Measurements from ENCODE around the gene TMC1.
"Not testable (repeated sequence)": the region's sequence is repeated elsewhere in the genome, so short reads cannot be mapped to it uniquely, and the experiment has no call there.

Gene TMC1

DNA sequence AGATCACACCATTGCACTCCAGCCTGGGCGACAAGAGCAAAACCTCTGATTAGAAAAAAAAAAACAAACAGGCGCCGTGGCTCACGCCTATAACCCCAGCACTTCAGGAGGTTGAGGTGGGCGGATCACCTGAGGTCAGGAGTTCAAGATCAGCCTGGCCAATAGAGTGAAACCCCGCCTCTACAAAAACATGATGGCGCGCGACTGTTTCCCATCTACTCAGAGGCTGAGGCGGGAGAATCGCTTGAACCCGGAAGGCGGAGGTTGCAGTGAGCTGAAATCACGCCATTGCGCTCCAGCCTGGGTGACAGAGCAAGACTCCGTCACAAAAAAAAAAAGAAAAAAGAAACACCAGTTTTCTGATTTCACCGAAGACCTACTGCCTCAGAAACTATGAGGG, at the start of gene TMC1:
Gene TMC1 (plus strand): TSS at position 193 of the 400 bp plus-strand sequence. CDS start 127,041 bp downstream, outside the sequence.
- not testable (repeated sequence) for DNase-seq (ENCODE audit: low spot score)

DNA sequence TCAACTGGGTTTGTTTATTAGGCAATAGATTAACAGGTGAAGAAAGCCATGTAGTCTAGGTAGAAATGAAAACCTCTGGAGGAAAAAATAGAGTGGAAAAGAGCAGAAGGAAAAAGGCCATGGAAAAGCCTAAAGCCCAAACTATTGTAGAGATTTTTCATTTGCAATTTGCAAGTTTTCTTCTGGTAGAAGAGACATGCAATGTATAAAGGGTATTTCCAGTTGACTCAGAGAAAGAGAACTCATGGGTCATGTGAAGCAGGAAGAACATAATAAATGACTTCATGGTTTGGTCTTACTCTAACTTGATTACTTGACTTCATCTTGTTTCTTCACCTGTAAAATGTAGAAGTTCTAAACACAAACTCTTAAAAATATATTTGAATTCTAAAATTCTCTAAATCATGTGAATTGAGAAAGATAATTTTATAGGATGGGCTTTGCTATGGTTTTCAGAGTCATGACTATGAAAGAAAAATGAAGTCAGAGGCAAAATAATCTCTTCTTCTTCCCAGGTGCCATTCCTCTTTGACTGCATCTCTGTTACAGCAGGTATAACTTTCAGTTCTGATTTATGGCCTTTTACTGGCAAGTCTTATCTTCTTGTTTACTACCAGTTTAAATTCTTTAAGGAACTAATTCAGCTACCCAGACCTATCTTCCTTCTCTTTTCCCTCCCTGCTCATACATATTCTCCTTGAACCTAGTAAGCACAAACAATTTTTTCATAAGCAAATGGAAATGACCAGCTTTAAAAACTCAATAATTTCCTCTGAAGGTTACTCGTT, 47.7 kb upstream of the TMC1 start:
- DNase-seq (ENCODE audit: low spot score) = no peak

DNA sequence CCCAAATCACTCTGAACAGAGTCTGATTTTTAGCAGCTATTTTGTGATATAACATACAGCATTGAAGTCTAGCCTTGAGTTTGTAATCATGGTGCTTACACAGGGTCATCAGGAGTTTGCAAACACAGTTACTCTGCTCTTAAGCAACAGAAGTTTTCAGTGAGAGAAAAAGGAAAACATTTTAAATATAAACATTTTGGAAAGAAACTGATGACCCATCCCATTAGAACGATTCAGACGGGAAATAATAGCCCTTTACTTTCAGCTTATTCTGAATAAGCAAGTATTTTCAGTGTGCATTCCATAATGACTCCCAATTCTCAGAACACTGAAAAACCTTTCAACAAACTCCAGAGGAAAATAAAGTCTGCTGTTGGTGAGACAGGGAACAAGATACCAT, 46.7 kb upstream of the TMC1 start:
- no peak for DNase-seq (ENCODE audit: low spot score)

DNA sequence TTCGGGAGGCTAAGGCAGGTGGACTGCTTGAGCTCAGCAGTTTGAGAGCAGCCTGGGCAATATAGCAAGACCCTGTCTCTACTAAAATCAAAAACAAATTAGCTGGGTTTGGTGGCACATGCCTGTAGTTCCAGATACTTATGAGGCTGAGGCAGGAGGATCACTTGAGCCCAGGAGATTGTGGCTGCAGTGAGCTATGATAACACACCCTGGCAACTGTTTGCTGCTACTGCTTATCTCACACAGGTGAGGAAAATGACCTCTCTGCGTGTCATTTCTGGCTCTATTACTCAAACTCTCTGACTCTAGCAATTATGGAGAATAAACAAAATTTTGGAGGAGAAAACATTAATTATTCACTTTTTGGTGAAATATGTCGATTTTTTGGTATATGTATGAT, 45.3 kb upstream of the TMC1 start:
- DNase-seq (ENCODE audit: low spot score) = no peak

DNA sequence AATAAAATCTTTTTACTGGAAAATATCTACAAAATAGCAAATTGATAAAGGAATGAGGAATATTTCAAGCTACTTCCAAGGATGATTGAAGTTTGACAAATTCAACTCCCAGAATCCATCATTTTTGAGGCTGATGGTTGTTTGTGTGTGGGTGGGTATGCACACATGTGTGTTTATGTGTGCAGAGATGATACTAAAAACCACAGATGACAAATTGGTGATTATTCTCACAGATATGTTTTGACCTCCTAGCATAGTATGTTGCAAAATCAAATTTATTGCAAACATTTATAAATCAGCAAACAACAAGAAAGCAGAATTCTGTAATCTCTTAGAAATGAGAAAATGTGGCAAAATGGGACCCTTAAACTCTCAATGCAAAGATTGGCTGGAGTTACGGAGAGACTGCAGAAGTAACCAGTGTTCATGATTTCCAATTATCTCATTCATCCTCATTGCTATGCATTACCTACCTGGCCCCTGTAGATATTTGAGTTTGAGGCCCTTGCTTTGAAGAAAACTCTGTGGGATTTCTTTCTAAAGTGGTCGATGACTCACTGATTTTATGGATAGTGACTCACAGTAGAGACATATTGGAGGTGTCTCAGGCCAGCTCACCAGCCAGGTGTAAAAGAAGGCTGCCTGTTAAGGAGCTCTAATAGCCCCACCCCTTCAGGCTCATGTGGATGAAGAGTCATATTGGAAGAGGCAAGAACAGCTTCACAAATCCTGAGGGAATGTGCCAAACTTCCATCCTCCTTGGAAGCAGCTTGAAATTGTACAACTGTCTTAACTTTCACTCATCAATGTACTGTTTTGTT, 44.6 kb upstream of the TMC1 start:
- DNase-seq (ENCODE audit: low spot score) = no peak

DNA sequence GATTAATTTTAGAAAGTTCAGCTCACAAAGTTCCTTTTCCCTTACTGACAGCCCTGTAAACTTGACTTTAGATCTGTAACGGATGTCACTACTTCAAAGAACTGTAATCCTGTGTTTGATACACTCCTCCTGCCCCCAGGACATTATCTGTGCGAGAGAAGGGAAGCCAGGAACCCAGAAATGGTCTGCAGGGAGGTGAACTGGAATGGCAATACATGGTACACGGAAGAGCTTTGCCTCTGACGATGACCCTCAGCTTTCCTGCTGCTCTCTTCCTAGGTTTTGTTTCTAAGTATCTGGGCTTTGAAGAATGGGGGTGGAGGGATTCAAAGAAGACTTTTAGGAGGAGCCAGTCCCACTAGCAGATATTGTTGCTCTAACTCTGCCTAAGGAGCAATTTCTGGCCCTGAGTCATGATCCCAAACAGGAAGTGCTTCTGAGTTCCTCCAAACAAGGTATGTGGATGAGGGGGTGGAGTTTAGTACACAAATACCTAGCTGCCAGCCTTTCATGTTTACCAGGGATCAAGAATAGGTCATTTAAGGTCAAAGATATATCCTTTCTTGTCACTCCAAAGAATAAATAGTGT, 43.4 kb upstream of the TMC1 start:
- peak; percentile 86 for DNase-seq (ENCODE audit: low spot score)

DNA sequence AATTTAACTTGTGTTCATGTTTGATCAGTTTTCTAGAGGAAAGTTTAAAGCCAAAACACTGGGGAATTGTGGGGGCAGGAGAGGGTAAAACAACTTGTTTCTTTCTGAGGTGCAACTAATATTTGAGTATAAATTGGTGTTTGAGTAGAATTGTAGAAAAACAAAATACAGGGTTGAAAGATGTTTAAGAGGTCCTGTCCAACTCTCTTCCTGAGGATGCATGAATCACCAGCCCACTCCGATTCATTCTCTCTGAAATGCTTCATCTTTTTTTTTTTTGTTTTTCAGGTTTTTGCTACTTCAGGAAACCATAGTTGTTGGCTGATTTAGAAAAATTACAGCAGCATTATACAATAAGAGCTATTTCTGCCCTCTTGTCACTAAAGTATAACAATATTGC, 42.4 kb upstream of the TMC1 start:
- no peak for DNase-seq (ENCODE audit: low spot score)

DNA sequence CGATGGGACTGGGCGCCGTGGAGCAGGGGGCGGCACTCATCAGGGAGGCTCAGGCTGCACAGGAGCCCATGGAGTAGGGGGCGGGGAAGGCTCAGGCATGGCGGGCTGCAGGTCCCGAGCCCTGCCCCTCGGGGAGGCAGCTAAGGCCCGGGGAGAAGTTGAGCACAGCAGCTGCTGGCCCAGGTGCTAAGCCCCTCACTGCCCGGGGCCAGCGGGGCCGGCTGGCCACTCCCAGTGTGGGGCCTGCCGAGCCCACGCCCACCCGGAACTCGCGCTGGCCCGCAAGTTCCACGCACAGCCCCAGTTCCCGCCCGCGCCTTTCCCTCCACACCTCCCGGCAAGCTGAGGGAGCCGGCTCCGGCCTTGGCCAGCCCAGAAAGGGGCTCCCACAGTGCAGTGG, 41.1 kb upstream of the TMC1 start:
- not testable (repeated sequence) for DNase-seq (ENCODE audit: low spot score)

DNA sequence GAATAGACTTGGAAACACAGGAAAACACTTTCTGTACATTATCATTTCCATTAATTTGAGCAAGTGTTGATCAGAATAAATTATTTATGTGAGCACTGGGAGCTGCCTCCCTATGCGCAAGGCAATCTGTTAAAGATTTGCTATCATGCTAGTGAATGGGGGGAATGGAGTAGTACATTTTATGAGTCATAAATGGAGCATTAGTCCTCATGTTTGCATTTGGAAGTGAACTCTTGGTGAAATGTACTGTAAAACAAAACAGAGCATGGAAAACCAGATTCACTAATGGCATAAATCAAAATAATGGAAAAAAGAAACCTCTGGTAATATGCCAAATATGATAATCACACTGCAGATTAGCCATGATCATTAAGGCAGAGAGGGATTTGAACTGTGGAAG, 40.5 kb upstream of the TMC1 start:
- DNase-seq (ENCODE audit: low spot score) = no peak

DNA sequence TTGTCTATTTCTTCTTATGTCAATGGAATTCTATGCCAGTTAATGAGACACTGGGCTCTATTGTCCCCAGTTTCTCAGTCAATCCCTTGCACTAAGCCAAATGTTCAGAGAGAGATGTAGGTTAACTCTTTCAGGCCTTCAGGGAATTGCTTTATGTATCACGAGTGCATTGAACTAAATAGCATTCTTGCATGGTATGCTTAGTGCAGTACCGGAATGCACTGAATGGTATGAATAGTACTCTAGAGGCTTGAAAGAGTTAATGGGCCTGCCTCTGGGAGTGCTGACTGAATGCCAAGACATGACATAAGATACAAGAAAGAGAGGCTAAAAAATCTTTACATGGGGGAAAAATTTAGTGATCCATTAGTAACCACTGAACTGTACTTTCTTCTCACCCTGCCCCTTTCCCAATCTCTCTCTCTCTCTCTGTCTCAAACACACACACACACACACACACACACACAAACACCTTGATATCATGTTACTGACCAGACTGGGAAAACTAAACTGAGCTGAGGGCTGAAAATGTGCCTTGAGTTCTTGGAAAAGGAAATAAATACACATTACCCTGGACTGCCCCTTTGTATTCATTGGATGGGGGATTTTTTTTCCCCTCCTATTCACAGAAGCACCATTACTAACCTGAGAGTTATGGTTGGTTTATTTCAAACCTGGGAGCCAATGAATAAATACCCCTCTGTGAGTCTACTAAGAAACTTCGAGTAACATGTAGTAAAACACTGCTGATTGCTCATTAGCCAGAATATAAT, 35.4 kb upstream of the TMC1 start:
- no peak for DNase-seq (ENCODE audit: low spot score)

DNA sequence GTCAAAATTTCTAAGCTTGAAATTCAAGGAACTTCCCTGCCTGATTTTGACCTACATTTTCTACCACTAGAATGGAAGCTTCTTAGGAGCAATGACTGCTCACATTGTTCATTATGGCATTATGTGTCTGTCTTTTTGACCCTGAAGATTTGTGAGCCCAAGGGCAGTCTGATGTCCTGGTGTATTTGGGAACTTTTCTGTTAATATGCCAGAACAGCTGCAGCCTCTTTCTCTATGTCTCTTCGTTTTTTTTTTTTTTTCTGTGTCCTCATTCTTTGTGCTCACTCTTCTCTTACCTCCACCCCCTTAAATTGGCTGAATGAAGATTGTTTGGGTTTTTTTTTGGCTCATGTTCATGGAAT, 34.8 kb upstream of the TMC1 start:
- no peak for DNase-seq (ENCODE audit: low spot score)

DNA sequence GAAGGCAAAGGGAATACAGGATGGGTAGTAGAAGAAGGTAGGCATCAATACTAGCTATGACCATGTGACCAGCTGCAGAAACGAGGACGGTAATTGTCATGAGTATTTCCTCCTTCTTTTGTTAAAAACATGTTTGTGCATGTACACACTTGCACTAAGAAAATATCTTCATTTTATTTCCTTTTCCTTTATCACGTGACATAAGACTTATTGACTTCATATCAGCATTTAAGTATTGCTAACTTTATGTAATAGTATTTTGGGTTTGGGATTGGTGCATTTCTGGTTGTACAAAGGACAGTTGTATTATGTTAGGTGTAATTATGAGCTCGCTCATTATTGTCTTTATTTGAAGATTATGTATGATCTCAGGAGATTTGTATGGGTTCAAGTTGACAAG, 33.7 kb upstream of the TMC1 start:
- not testable (repeated sequence) for DNase-seq (ENCODE audit: low spot score)

DNA sequence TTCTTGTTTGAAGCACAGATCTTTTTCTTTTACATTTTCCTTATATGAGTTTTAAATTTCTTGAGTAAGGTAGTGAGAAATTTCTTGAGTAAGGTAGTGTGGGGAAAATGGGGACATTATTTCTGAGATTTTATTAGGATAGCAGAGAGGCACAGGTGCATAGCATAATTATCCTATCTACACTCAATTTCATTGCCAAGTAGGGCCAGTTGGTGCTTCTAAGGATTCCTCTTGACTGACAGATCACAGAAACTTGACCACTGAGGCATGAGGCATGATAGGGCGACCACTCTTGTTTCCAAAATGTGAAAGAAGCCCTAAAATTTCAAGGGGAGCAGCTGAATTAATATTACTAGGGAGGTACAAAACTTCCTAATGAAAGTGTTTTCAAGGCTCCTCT, 31.4 kb upstream of the TMC1 start:
- DNase-seq (ENCODE audit: low spot score) = no peak

DNA sequence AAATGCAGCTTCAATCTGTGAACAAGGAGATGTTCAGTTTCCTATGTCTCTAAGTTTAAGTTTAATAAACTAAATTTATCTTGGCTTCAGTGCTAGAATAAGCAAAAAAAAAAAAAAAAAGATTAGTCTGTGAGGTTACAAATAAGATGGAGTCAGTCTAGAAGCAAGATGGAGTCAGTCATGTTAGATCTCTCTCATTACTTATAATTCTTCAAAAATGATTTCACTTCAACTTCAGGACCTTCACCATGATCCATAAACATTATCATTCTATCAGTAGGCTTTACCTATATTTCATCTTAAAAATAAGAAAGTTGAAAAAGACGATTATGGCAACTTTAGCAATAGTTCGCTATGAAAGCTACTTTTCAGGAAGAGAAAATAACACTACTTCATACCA, 30.2 kb upstream of the TMC1 start:
- DNase-seq (ENCODE audit: low spot score) = no peak

DNA sequence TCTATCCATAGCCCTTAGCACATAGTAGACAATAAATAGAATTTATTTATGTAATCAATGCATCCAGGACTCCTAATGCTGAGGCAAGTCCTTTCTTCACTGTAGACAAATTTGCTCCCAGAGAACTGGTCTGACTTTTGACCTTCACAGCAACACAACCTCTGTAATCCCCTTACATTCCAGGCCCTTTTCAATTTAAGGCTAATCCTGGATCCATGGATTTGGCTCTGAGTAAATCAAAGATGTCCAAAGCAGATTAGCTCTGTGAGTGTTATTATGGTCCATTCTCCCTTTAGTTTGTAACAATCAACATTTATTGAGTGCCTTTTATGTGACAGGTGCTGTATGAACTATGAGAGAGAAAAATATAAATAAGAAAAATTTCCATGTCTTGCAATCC, 27.4 kb upstream of the TMC1 start:
- DNase-seq (ENCODE audit: low spot score) = no peak

DNA sequence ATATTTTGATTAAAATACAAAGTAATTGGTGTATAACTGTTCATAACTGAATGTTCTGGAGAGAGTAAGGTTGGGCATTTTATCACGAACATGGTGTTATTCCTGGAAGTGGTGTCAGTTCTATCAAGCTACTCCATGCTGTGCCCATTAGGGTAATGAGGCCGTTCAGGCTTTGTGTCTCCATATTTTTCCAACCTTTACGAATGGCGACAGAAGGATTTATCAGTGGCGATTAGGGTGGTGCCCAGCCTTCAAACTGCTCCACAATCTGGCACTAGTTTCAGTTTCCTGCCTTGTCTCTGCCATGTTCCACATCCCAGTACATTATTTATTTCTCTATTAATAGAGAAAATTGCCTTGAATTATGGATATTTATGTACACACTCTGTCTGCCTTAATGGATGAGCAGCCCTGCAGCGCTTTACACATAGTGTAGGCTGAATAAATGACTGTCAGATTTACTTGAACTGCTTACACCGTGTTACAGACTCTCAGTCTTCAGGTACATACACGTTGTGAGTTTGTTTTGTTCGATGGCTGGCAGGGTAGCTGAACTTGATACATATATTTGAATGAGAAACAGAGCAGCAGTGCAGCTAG, 23.9 kb upstream of the TMC1 start:
- no peak for DNase-seq (ENCODE audit: low spot score)

DNA sequence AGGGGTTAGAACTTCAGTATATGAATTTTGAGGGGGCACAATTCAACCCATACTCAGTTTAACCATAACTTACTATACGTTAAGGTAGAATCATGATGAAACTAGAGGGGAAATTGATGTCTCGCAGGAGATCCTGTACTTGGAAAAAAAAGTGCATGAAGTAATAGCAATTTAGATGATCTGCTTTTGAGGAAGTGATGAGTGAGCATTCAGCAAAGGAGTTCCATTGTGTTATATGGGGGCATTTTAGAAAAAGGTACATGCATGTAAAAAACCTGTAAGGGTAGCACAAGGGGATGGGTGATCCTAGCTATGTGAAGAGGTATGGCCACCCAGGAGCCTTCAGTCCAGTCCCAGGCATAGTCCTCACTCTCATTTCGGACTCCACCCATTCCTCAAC, 14.8 kb upstream of the TMC1 start:
- DNase-seq (ENCODE audit: low spot score) = no peak

DNA sequence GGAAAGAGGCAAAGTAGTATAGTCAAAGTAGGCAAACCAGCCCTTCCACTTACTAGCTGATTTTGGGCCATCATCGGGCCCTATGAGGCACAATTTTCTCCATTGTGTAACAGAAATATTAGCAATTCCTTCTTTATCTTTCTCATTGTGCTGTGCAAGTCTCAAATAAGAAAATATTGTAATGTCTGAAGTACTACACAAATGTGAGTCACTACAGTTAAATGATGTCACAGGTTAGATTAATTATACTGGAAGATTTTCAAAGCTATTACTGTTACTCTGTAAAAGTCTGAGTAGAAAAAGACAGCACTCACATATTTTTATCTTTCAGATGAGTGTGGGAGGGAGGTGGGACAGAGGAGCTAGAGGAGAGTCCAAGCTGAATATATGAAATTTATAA, 12.4 kb upstream of the TMC1 start:
- DNase-seq (ENCODE audit: low spot score) = no peak

DNA sequence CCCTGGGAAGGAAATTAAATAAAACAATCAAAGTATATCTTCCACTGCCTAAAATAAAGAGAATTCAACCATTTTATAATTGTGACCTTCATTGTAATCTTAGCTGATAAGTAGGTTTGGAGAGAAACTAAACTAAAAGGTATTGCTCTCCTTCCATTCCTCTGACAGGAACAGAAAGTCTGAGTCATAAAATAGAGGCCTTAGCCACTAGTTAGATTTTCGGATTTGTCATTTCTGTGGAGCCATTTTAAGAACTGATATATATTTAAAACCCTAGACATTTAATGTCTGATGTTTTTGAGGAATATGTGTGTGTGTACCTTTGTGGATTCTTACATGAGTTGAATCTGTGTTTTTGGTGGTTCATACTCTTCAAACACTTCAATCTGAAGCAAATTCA, 11.8 kb upstream of the TMC1 start:
- DNase-seq (ENCODE audit: low spot score) = no peak

DNA sequence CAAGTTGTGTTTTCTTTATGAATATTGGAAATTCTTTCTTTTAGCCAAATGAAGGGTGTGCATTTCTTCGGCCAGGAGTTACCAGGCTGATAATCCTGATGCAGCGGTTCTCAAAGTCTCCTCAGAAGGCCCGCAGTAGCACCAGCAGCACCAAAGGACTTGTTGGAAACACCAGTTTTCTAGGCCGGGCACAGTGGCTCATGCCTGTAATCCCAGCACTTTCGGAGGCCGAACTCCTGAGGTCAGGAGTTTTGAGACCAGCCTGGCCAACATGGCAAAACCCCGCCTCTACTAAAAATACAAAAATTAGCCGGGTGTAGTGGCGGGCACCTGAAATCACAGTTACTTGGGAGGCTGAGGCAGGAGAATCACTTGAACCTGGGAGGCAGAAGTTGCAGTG, 397 bp upstream of the TMC1 start:
- DNase-seq (ENCODE audit: low spot score) = not testable (repeated sequence)

DNA sequence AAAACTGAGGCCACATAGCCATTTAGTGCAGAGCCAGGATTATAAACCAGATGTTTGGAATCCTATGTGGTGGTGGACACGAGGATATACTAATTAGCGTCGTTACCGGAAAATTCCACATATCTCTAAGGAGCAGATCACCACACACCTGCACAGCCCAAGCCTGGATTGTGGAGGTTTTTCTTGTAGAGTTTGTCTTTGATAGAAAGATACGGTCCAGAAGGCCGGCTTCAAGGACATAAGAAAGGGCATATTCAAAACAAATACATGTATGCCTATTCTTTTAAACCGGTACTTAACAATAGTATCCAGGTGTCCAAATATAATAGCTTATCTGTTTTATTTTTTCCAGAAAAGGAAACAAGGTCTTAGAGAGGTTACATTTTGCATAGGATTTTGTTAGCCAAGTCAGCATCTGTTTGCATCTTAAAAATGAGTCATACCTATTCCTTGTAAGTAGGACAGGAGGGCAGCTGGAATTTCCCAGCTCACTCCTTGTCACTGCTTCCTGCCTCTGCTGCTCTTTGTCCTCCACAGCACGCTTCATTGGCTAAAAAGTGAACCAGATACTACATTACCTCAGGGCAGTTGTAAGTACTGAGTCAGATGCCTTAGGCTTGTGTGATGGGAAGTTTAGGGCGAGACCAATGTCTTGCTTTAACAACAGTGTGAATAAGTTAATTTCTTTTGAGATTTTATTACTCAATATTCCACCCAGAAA, 3.6 kb downstream of the TMC1 start:
- DNase-seq (ENCODE audit: low spot score) = no peak

Measured in HuH-7 (cell line).